HepG2 (cell line): Measurements from ENCODE around the gene BLVRB.

Experiments used
- EZH2 ChIP-seq: conservative IDR thresholded peaks from 2 replicates; pipeline ENCODE4 v1.6.1; 2012; ENCODE audit warnings: mild to moderate bottlenecking, low read depth, low read length, moderate library complexity
- HNRNPLL ChIP-seq: fragments of 200-400 bp; formaldehyde crosslinking; IDR thresholded peaks from 2 replicates; pipeline ENCODE4 v1.6.1; 2017; ENCODE audit warnings: mild to moderate bottlenecking, low read depth, low read length; ENCODE audit not compliant: poor library complexity, severe bottlenecking
- NCOA1 ChIP-seq: sonication (generic); formaldehyde crosslinking; IDR thresholded peaks from 2 replicates; pipeline ENCODE4 v1.9.0; 2021; ENCODE audit warnings: missing genetic modification reagents
- PHF21A ChIP-seq: sonication (generic); formaldehyde crosslinking; IDR thresholded peaks from 2 replicates; pipeline ENCODE4 v1.5.0; 2020; ENCODE audit warnings: mild to moderate bottlenecking, missing genetic modification reagents
- POLR2AphosphoS5 ChIP-seq: IDR thresholded peaks from 2 replicates; pipeline ENCODE4 v1.6.1; 2012; ENCODE audit warnings: low read depth, low read length
- ZNF33B ChIP-seq: sonication (generic); formaldehyde crosslinking; IDR thresholded peaks from 2 replicates; pipeline ENCODE4 v1.5.1; 2020; ENCODE audit warnings: mild to moderate bottlenecking, missing genetic modification reagents
- ZNF350 ChIP-seq: sonication (generic); formaldehyde crosslinking; IDR thresholded peaks from 2 replicates; pipeline ENCODE4 v1.4.0; 2020; ENCODE audit warnings: mild to moderate bottlenecking, low read depth, missing genetic modification reagents, borderline replicate concordance
- ZSCAN22 ChIP-seq: sonication (generic); formaldehyde crosslinking; IDR thresholded peaks from 2 replicates; pipeline ENCODE4 v1.4.0; 2020; ENCODE audit warnings: mild to moderate bottlenecking, missing genetic modification reagents
- TF ChIP-seq, protein P1 (sequence below): sonication (generic); formaldehyde crosslinking; IDR thresholded peaks from 2 replicates; pipeline ENCODE4 v1.4.0; 2020; ENCODE audit warnings: missing genetic modification reagents

DNA sequence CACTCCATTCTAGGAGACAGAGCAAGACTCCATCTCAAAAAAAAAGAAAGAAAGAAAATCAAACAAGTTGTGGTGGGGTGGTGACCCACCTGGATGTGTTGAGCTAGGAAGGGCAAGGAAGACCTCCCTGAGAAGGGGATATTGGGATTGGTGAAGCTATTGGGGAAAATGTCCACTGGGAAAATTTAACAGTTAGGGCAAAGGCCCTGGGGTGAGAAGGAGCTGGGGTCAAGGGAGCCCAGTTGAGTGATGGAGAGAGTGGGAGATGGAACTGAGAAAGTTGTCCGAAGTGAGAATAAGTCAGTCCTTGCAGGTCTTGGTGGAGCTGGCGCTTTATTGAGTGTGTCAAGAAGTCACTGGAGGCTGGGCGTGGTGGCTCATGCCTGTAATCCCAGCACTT lies 27.3 kb downstream of the BLVRB start:
- TF ChIP-seq POLR2AphosphoS5, result no peak
- no peak for TF ChIP-seq ZSCAN22 (CRISPR knock-in tag)
- no peak for TF ChIP-seq PHF21A (CRISPR knock-in tag)
- TF ChIP-seq ZNF350, result no peak
- TF ChIP-seq EZH2, result no peak
- TF ChIP-seq, protein P1, sequence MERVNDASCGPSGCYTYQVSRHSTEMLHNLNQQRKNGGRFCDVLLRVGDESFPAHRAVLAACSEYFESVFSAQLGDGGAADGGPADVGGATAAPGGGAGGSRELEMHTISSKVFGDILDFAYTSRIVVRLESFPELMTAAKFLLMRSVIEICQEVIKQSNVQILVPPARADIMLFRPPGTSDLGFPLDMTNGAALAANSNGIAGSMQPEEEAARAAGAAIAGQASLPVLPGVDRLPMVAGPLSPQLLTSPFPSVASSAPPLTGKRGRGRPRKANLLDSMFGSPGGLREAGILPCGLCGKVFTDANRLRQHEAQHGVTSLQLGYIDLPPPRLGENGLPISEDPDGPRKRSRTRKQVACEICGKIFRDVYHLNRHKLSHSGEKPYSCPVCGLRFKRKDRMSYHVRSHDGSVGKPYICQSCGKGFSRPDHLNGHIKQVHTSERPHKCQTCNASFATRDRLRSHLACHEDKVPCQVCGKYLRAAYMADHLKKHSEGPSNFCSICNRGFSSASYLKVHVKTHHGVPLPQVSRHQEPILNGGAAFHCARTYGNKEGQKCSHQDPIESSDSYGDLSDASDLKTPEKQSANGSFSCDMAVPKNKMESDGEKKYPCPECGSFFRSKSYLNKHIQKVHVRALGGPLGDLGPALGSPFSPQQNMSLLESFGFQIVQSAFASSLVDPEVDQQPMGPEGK (CRISPR knock-in tag), result no peak
- no peak for TF ChIP-seq NCOA1 (CRISPR knock-in tag)
- TF ChIP-seq ZNF33B (CRISPR knock-in tag), result no peak
- no peak for TF ChIP-seq HNRNPLL
